GM18520 (cell line): ENCODE data around the gene BAZ2B.

Source experiments
- ATAC-seq: cut with Tn5 transposase; IDR thresholded peaks from one replicate; pipeline ENCODE4 v1.9.1; 2021; ENCODE audit not compliant: unreplicated experiment

Gene BAZ2B

DNA sequence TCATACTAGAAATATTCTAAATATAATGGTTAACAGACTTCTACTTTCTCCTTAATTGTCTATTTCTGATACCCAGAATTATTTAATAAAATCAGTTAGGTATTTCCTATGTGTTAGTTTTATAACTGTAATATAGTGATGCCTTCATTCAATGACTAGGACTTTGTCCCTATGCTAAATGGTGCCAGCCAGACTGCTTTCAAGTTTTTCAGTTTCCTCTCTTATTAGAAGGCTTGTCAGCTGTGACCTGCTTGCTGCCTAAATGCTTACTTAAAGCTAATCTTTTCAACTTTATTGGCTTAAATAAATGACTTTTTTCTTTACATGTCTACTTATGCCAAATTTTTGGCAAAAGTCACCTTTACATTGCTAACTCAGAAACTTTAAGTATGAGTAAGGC lies 30.7 kb downstream of the BAZ2B start:
- no peak for ATAC-seq

DNA sequence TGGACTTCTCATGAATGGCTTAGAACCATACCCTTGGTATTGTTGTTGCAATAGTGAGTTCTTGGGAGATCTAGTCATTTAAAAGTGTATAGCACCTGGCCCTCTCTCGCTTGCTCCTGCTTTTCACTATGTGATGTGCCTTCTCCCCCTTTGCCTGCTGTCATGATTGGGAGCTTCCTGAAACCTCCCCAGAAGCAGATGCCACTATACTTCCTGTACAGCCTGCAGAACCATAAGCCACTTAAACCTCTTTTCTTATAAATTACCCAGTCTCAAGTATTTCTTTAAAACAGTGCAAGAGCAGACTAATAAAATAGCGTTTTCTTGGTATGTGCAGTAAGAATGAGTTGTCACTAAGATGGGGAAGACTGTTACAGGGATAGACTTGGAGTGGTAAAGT lies 31.6 kb downstream of the BAZ2B start:
- no peak for ATAC-seq

DNA sequence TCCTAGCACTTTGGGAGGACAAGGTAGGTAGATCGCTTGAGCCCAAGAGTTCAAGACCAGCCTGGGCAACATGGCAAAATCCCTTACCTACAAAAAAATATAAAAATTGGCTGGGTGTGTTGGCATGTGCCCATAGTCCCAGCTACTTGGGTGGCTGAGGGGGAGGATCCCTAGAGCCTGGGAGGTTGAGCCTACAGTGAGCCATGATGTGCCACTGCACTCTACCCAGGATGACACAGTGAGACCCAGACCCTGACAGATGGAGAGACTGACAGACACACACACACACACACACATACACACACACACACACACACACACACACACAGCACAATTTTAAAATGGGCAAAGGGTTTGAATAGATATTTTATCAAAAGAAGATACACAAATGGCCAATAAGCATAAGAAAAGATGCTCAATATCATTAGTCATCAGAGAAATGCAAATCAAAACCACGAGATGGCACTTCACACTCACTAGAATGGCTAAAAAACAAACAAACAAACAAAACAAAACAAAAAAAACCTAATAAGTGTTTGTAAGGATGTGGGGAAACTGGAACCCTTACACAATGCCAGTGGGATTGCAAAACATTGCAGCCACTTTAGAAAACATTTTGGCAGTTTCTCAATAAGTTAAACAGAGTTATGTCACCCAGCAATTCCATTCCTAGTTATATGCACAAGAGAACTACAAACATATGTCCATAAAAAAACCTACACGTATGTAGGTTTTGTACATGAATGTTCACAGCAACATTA lies 42.3 kb downstream of the BAZ2B start:
- ATAC-seq = no peak

DNA sequence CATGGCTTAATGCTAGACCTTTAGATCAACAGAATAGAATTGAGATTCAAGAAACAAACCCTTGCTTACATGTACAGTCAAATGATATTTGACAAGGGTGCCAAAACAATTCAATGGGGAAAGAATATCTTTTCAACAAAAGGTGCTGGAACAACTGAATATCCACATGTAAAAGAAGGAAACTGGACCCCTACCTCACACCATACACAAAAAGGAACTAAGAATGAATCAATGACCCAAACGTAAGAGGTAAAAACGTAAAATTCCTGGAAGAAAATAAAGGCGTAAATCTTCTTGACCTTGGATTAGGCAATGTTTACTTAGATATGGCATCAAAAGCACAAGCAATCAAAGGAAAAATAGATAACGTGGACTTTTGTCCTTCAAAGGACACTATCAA lies 43.1 kb downstream of the BAZ2B start:
- no peak for ATAC-seq

DNA sequence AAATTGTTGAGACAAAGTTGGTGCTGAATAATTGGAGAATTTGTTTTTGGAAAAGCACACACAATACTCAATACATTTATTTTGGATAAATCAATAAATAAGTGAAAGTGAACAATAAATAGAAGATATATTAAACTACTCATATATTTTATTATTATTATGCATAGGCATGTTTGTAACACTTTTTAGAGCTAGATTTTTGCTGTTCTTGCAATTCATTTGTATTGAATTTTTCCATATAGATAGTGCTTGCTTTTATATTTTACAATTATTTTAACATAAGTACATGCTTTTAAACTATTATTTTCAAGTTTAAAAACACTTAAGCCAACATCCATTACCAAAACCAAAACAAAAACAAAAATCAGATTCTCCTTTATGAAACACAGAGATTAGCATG lies 43.9 kb downstream of the BAZ2B start:
- ATAC-seq = no peak

DNA sequence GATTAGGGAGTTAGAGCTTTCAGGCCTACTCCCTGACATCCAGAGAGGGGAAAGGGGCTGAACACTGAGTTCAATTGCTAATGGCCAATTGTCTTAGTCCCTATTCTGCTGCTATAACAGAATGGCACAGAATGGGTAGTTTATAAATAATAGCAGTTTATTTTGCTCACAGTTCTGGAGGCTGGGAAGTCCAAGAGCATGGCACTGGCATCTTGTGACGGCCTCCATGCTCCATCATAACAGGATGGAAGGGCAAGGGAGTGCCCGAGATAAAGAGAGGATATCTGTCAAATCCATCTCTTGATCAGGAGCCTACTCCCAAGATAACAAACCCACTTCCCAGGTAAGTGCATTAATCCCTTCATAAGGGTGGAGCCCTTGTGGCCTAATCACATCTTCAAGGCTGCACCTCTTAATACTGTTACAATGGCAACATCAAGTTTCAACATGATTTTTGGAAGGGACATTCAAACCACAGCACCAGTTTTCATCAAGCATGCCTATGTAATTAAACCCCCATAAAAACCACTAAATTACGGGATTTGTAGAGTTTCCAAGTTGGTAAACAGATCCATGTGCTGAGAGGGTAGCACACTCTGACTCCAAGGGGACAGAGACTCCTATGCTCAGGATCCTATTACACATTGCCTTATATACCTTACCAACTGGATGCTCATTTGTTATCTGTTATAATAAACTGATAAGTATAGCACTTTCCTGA lies 44.6 kb downstream of the BAZ2B start:
- no peak for ATAC-seq

DNA sequence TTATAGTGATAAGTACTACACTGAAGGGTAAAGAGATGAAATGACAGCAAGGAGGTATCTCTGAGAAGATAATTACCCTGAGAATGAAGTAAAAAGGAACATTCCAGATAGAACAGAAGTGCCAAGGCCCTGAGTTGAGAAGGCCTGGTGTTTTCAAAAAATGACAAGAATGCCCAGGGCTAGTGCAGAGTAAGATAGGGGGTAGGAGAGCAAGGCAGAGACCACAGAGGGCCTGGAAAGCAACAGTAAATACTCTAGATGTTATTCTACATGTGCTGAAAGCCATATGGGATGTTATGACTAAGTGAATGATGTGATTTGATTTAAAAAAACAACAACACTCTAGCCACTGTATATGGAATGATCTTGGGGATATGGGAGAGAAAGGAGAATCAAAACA lies 52.3 kb downstream of the BAZ2B start:
- ATAC-seq = no peak

DNA sequence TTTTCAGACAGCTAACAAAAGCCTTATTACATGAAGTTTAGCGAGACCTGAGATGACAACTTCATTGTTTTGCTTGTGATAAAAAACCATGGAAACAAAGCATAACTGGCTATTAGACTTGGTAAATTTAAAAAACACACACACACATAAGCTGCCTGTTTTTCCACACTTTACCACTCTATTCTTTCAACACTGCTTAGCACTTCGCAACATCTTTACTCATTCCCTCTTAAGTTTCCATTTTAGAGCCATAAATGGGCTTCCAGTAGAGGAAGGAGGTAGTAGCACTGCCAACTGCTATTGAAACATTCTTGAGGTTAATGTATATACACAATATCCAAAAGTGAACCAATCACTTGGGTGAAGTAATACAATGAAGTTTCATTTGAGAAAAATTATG lies 54.1 kb downstream of the BAZ2B start:
- ATAC-seq = no peak

DNA sequence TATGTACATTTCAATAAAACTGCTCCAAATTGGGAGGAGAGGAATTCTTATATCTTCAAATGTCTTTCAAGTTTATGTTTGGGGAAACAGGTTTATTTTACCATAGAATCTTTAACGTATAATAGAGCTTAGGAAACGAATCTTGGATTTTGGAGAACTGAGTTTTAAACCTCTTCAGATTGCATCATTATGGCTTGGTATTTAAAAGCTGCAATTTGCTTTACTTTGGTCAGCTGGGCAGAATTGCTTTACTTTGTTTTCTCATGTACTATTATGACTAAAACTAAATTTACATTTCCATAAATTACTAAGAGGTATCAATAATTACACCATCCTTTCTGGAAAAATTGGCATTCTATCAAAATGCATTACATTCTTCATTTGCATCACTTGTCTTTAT lies 54.6 kb downstream of the BAZ2B start:
- no peak for ATAC-seq

DNA sequence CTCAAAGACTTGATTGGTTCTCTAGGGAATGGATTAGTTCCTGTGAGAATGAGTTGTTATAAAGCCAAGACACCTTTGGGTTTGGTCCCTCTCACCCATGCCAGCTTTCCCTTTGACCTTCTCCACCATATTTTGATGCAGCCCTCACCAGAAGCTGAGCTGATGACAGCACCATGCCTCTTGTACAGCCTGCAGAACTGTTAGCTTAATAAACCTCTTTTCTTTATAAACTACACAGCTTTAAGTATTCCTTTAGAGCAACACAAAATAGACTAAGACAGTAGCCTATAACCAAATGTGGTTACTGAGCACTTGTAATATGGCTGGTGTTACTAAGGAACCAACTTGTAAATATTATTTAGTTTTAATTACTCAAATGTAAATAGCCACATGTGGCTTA lies 55.1 kb downstream of the BAZ2B start:
- no peak for ATAC-seq

DNA sequence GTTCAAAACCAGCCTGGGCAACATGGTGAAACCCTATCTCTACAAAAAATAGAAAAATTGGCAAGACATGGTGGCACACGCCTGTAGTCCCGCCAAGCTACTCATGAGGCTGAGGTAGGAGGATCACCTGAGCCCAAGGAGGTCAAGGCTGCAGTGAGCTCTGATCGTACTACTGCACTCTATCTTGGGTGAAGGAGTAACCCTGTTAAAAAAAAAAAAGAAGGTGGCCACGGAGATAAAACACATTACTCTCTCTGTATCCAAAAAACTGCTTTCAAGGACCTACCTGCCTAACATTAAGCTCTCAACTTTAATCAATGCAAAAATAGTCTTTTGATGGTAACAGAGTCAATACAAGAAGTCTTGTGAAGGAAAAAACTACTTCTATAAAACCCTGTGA lies 57.3 kb downstream of the BAZ2B start:
- ATAC-seq = no peak

DNA sequence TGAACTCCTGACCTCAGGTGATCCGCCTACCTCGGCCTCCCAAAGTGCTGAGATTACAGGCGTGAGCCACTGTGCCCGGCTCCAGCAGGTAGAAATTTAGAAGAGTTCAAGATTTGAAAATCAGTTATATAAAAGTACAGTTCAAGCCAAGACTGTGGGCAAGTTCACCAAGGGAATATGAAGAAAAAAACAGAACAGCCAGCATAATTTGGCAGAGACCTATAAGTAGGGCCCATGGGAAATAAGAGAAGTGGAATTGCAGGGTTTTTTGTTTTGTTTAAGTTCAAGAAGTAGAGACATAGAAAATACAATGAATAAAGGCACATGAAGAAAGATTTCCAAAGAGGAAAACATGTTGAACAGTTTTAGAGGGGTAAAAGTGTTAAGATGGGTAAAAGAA lies 57.9 kb downstream of the BAZ2B start:
- ATAC-seq = no peak

DNA sequence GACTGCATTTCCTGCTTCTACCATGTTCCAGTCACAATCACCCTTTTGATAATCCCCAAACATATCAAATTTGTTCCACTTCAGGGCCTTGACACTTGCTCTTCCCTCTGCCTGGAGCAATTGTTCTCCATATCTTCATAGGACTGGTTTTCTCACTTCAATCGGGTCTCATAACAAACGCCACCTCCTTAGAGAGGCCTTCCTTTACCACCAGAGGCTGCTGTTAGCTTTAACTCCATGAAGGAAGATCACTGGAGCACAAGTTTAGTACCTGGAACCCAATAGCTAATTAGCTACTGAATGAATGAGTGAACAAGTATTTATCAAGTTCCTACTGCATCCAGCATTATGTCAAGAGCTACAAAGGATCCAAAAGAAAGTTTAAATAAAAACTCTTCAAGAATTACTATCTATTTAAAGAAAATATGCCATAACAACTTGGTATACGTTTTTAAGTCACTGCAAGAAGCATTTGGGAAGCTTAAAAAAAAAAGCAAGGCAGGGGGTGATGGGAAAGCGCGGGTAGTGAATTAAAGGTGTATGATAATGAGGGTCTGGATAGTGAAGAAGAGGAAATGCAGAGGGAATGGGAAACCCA lies 58.8 kb downstream of the BAZ2B start:
- ATAC-seq = no peak

DNA sequence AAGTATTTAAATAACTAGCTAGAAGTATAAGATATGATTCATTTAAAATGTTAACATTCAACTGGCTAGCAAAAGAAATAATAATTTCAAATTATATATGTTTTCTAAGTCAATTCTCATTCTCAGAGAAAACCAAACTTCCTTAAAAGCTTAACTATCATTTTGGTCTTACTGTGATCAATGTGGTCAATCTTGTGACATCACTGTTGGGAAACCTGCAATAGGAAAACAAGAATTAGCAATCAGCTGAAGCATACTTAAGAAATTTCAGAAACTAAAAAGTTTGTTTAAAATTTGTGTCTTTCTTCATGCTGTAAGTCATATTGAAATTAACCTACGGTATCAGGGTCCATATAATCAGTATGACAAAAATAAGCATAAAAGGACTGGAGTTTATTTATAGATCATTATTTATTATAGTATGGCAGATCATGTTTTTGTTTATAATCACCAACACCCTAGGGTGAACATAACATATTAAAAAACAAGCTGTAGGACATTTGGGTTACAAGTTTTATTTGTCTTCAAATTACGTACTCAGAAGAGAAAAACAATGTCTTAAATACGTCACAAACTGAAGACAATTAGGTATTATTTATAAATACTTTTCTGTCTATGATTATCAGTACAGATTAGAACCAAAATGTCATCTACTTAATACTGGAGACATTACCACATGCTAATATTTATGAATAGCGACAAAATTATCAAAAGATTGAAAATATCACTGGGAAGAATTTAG lies 60.5 kb downstream of the BAZ2B start:
- ATAC-seq = no peak

DNA sequence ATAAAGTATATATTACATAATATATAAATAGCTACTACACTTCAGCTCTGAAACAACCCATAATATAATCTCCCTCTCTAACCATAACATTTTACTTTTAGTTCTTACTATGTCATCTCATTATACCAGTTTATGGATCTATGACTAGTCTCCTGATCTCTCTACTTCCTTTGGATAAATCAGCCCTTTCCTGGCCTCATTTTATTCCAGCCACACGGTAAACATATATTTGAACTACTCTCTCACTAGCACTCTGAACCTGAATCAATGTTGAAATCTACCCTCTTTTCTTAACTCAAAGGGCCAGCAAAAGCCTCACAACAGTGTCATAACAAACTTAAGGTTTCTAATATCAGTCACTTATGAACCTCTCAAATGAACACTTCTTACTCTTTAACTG lies 62.6 kb downstream of the BAZ2B start:
- ATAC-seq = no peak

DNA sequence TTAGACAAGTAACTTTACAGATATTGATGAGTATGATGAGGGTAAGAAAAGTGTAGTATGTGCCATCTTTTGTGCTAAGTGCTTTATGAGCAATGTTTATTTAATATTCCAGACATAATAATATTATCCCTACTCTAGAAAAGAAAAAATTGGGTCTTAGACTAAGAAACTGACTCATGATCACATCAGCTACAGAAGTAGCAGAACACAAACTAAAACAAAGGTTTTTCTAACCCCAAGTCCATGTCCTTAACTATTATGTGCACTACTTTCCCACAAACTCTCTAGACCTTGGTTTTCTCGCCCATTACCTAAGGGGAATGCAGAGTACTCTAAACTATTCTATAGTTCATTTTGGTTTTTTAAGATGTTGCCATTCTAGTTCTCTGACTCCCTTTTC lies 64.5 kb downstream of the BAZ2B start:
- no peak for ATAC-seq

DNA sequence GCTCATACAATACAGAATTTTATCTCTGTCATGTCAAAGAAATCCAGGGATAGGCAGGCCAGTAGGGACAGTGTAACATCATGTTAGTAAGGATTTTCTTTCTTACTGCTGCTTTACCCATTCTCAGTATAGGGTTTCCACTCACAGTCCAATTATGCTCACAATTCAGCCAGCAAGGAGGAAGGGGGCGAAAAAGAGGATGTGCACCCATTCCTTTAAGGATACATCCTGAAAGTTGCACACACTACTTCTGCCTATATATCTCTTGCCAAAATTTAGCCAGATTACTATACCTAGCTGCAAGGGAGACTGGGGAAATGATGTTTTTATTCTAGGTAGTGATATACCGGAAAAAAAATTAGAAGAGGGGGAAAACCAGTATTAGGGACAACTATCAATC lies 66.1 kb downstream of the BAZ2B start:
- ATAC-seq = no peak

DNA sequence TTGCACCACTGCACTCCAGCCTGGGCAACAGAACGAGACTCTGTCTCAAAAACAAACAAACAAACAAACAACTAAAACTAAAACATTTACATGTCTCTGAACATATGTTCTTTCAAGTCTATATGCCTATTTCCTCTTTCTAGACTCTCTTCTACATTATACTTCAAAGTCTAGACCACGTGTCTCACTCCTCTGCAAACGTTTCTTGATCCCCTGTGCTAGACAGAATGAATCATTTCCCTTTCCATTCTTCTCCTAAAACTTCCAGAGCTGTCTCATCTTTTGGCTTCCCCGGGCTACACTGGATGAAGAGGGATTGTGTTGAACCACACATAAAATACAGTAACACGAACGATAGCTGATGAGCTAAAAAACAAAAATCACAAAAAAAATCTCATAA lies 67.1 kb downstream of the BAZ2B start:
- ATAC-seq = no peak

DNA sequence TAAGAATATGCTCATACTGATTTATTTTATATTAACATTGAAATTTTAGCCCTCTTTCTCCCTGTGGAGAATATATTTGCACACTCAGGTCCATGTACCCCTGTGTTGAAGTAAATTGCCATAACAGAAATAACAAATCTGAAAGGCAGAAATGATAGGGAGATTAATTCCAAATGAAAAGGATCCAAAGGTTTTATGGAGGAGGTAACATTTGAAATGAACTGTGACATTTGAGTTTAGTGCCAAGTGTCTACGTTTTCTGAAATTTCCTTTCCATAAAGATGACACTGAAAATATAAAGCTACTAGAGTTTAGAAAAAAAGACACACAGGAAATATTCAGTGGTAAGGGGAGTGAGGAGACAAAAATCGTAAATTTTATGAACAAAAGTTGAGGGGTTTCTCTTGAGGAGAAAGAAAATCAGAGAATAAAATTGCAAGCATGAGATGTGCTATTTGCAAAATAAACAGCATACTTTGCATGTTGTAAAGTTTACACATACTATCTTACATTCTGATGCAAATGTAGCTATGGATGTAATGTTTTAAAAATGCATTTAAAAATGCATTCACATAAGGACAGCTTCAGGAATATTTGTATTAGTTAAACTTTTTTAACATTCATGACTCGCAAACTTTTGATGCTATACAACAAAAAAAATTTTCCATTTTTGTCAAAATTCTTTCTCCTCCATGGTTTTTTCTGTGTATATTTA lies 69.5 kb downstream of the BAZ2B start:
- no peak for ATAC-seq

DNA sequence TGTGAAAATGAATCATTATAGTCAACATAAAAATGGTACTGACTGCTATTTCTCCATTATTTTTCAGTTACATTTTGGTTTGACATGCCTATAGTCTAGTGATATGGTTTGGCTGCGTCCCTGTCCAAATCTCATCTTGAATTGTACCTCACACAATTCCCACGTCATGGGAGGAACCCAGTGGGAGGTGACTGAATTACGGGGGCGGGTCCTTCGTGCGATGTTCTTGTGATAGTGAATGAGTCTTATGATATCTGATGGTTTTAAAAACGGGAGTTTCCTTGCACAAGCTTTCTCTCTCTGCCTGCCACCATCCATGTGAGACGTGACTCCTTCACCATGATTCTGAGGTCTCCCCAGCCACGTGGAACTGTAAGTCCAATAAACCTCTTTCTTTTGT lies 70.3 kb downstream of the BAZ2B start:
- ATAC-seq = no peak

DNA sequence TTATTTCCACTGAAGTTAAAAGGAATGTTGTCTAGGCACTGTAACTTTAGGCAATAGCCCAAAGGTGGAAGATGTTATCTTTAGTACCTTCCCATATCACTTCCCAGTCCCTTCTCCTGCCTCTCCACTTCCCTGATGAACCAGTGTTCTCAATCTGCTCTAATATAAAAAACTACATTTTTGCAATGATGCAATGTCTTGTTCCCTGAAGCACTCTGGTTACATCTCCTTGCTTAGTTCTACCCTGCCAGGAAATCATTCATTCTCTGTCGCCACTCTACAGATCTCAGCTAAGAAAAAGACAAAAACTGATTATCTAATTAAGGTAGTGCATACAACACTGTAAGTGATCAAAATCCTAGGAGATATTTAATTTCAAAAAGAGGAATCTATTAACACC lies 71.3 kb downstream of the BAZ2B start:
- ATAC-seq = no peak
